GM12865 (cell line): Measurements from ENCODE around the gene RBM3.

ENCODE experiments used
- DNase-seq: peaks from one replicate; pipeline ENCODE4 v3.0.0; 2010; ENCODE audit warnings: low read depth
- H3K4me3 ChIP-seq: 2 replicates; pipeline ENCODE4 v1.5.1; 2011; ENCODE audit warnings: mild to moderate bottlenecking, low read depth, low read length, control low read depth
- TF ChIP-seq, protein P1 (sequence below): IDR thresholded peaks from 2 replicates; pipeline ENCODE4 v1.5.1; 2011; ENCODE audit warnings: low read length, control low read depth, low read depth, inconsistent platforms; ENCODE audit not compliant: insufficient read depth; ENCODE audit errors: missing control alignments

The RBM3 gene

DNA sequence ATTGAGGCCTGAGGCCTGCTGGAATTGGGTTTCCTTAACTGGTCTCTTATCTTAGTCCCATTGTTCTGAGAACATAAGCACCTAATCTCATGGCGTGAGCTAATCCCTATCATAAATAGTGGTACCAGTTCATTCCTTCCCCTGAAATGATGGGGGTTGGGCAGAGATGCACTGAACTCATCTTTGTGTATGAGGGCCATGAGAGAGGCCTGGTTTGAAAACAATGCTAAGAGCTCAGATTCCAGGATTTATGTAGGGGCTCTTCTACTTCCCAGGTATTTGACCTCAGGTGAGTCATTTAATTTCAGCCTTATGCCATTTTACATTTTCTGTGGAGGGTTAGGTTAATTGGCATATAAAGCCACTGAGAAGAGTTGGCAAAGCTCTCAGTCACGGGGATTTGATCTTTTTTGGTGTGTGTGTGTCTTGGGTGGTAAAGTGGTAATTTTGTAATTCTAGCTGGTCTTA lies 4.4 kb downstream of the RBM3 start:
- no peak overlapping the region for H3K4me3 ChIP-seq
- no peak for DNase-seq
- TF ChIP-seq, protein P1, sequence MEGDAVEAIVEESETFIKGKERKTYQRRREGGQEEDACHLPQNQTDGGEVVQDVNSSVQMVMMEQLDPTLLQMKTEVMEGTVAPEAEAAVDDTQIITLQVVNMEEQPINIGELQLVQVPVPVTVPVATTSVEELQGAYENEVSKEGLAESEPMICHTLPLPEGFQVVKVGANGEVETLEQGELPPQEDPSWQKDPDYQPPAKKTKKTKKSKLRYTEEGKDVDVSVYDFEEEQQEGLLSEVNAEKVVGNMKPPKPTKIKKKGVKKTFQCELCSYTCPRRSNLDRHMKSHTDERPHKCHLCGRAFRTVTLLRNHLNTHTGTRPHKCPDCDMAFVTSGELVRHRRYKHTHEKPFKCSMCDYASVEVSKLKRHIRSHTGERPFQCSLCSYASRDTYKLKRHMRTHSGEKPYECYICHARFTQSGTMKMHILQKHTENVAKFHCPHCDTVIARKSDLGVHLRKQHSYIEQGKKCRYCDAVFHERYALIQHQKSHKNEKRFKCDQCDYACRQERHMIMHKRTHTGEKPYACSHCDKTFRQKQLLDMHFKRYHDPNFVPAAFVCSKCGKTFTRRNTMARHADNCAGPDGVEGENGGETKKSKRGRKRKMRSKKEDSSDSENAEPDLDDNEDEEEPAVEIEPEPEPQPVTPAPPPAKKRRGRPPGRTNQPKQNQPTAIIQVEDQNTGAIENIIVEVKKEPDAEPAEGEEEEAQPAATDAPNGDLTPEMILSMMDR = no peak

DNA sequence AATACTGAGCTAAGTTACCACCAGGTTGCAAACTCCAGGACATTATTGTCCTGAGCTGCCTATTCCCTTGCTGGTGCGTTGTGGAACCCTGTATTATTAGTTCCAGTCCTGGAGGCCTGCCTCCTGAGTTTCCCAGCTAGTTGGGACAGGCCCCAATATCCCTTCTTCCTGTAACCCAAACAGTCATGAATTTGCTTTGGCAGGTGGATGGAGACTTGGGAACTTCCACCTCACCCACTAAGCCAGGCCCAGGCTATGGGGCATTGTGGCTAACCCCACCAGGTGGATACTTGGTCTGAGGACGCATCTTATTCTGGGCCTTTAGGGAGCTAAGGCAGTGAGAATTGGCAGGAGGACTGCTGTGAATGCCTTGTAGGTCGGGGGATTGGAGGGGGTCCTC lies 5.0 kb downstream of the RBM3 start:
- no peak for DNase-seq
- no peak overlapping the region for H3K4me3 ChIP-seq
- TF ChIP-seq, protein P1 = no peak

DNA sequence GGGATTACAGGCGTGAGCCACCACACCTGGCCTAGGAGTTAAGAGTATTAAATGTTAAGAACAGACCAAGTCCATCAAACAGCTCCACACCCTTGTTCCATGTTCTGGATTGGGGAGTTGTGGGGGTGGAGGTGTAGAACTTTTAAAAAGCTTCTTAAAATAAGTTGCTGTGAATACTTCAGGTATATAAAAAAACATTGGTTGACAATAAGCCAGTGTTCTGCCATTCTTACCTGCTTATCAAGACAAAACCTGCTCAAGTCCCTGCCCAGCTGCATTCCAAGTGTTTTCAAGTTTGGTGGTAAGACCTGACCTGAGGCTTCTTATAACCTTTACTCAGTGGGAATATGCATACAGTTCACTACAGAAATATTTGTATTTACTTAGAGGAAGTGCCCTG lies 6.4 kb downstream of the RBM3 start:
- TF ChIP-seq, protein P1 = no peak
- H3K4me3 ChIP-seq = no peak overlapping the region
- no peak for DNase-seq

DNA sequence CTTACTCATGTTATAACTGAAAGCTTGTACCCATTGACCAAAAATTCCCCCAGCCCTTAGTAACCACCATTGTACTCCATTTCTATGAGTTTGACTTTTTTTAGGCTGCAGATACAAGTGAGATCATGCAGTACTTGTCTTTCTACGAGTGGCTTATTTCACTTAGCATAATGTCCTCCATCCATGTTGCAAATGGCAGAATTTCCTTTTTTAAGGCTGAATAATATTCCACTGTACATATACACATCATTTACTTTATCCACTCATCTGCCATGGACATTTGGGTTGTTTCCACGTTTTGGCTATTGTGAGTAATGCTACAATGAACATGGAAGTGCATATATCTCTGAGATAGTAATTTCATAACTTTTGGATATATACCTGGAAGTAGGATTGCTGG lies 10.4 kb downstream of the RBM3 start:
- DNase-seq = no peak
- TF ChIP-seq, protein P1 = no peak
- no peak overlapping the region for H3K4me3 ChIP-seq

DNA sequence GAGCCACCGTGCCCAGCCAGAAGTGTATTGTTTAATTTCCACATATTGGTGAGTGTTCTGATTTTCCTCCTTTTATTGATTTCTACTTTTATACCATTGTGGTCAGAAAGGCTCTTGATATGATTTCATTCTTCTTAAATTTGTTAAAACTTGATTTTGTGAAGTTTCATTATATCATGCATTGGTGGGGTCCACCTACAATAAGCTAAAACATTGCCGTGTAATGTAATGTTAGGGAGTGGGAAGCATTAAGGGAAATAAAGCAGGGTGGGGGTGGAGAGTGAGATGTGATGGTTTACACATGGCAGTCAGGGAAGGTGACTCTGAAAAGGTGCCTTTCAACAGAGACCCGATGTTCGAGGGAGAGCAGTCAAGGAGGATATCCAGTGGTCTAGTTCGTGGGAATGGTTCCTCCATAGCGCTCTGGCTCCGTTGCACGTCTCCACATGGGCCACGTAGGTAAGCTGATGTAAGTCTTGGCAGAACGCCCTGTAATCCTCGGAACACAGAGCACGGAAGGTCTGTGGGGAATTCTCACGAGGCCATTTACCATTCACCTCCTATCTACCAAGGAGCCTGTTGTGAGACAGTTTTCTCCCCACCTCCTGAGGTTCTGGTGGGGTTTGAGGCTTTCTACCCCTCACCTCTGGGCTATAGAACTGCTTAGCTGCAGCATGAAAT lies 15.3 kb downstream of the RBM3 start:
- no peak for DNase-seq
- no peak overlapping the region for H3K4me3 ChIP-seq
- TF ChIP-seq, protein P1 = no peak

DNA sequence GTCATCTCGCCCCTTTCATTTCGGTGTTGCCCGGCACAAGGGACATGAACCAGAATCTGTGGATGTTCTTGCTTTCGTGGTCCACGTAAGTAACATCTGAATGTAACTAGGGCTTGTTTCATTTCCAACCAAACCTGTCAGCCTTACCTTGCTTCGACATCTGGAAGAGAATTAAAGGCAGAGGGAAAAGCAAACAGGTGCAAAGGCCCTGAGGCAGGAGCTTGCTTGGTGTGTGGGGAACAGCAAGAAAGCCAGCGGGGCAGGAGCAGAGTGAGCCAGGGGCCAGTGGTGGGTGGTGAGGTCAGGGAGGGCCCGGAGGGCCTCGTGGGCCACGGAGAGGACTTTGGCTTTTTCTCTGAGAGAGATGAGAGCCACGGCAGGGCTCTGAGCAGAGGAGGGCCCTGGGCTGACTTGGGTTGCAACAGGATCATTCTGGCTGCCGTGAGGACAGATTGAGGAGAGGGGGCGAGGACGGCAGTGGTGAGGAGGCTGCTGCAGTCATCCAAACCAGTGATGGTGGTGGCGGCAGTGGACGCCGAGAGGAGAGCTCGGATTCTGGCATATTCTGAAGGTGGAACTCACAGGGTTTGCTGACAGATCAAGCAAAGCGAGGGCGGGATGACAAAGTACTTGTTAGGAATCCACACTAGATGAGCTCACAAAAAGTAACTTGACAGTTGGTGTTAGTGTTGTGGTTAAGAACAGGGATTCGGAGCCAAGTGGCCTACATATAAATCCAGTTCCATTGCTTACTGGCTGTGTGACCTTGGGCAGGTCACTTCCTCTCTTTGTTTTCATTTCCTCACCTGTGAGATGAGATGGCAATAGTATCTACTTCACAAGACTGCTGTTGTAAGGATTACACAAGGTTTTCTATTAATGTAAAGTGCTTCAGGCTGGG lies 16.2 kb downstream of the RBM3 start:
- TF ChIP-seq, protein P1 = no peak
- H3K4me3 ChIP-seq = no peak overlapping the region
- no peak for DNase-seq
